IMR-90 (cell line): Measurements from ENCODE around the gene PPP1R37. TPM values are rescaled to one million over a fixed set of nuclear protein-coding genes. Genes with fewer than 3 reads are reported as not detected.

Source experiments
- ATAC-seq: fragments of 200-7000 bp; cut with Tn5 transposase; 2 replicates; pipeline ENCODE4 v1.9.1; 2020; ENCODE audit warnings: low read depth, mild to moderate bottlenecking, moderate library complexity
- BruUV-seq: library from RNA; stranded (reverse); fragments of 400-500 nt; replicated peaks from 2 replicates; lab custom pipeline; 2021; lab: Mats Ljungman, UMichigan
- CTCF ChIA-PET: fragments of 300-600 bp; formaldehyde crosslinking; extraction: SDS; loops from one replicate; lab custom pipeline; 2021; ENCODE audit warnings: antibody characterized with exemption; lab: Yijun Ruan, JAX
- POLR2A ChIA-PET: fragments of 300-600 bp; sonication (Branson Sonifier 250); formaldehyde crosslinking; loops from one replicate; lab custom pipeline; 2022; ENCODE audit warnings: antibody characterized with exemption; ENCODE audit not compliant: unreplicated experiment; lab: Charles Lee
- DNase-seq: peaks from one replicate; pipeline ENCODE4 v3.0.0; 2013
- H2AFZ ChIP-seq: replicated peaks from 2 replicates; pipeline ENCODE3; 2013; ENCODE audit warnings: low read length, mild to moderate bottlenecking; ENCODE audit not compliant: poor library complexity
- H2AK5ac ChIP-seq: 2 replicates; pipeline ENCODE4 v1.6.1; 2013; ENCODE audit warnings: low read depth, low read length, inconsistent platforms
- H2AK9ac ChIP-seq: replicated peaks from 2 replicates; pipeline ENCODE3; 2013; ENCODE audit warnings: mild to moderate bottlenecking, low read depth, low read length, moderate library complexity; ENCODE audit not compliant: poor library complexity
- H2BK120ac ChIP-seq: 2 replicates; pipeline ENCODE4 v1.6.1; 2013; ENCODE audit warnings: low read depth, low read length, inconsistent platforms
- H2BK15ac ChIP-seq: 3 replicates; pipeline ENCODE4 v1.6.1; 2013; ENCODE audit warnings: low read depth, low read length, inconsistent platforms
- H2BK20ac ChIP-seq: 2 replicates; pipeline ENCODE4 v1.6.1; 2013; ENCODE audit warnings: low read depth, mild to moderate bottlenecking, inconsistent platforms, low read length, moderate library complexity
- H2BK5ac ChIP-seq: 2 replicates; pipeline ENCODE4 v1.6.1; 2013; ENCODE audit warnings: mild to moderate bottlenecking, low read depth, low read length, inconsistent platforms; ENCODE audit not compliant: poor library complexity, severe bottlenecking
- H3K14ac ChIP-seq: replicated peaks from 2 replicates; pipeline ENCODE4 v1.6.1; 2013; ENCODE audit warnings: low read depth, low read length, inconsistent platforms
- H3K18ac ChIP-seq: 2 replicates; pipeline ENCODE4 v1.6.1; 2013; ENCODE audit warnings: low read depth, low read length, control low read depth
- H3K23ac ChIP-seq: 2 replicates; pipeline ENCODE4 v1.6.1; 2013; ENCODE audit warnings: low read depth, low read length, inconsistent platforms
- H3K27ac ChIP-seq: 2 replicates; pipeline ENCODE4 v1.5.1; 2013; ENCODE audit warnings: mild to moderate bottlenecking, control low read depth, low read length; ENCODE audit not compliant: insufficient read depth
- H3K27me3 ChIP-seq: 2 replicates; pipeline ENCODE4 v1.6.1; 2013; ENCODE audit warnings: low read length; ENCODE audit not compliant: control insufficient read depth, insufficient read depth
- H3K36me3 ChIP-seq: 2 replicates; pipeline ENCODE4 v1.6.1; 2013; ENCODE audit warnings: low read length, mixed read lengths; ENCODE audit not compliant: control insufficient read depth, insufficient read depth
- H3K4ac ChIP-seq: 2 replicates; pipeline ENCODE4 v1.6.1; 2013; ENCODE audit warnings: low read depth, low read length, inconsistent platforms
- H3K4me1 ChIP-seq: 2 replicates; pipeline ENCODE4 v1.6.1; 2013; ENCODE audit warnings: low read length, mixed read lengths; ENCODE audit not compliant: control insufficient read depth, insufficient read depth
- H3K4me2 ChIP-seq: 2 replicates; pipeline ENCODE4 v1.6.1; 2013; ENCODE audit warnings: low read depth, mild to moderate bottlenecking, control low read depth, low read length, moderate library complexity
- H3K4me3 ChIP-seq: 2 replicates; pipeline ENCODE4 v1.5.1; 2013; ENCODE audit warnings: low read depth, mild to moderate bottlenecking, control low read depth, low read length, moderate library complexity; ENCODE audit not compliant: insufficient read depth
- H3K56ac ChIP-seq: 2 replicates; pipeline ENCODE4 v1.6.1; 2013; ENCODE audit warnings: low read length, inconsistent platforms; ENCODE audit not compliant: insufficient read depth; ENCODE audit errors: extremely low read depth
- H3K79me1 ChIP-seq, 2 experiments: 2 replicates each; pipeline ENCODE4 v1.6.1; 2013; ENCODE audit warnings: low read length in 2 of 2, inconsistent platforms in 1 of 2, low read depth in 1 of 2
- H3K9ac ChIP-seq: 2 replicates; pipeline ENCODE4 v1.6.1; 2013; ENCODE audit warnings: low read depth, low read length, control low read depth
- H3K9me1 ChIP-seq: 2 replicates; pipeline ENCODE4 v1.6.1; 2013; ENCODE audit warnings: low read length, inconsistent platforms; ENCODE audit not compliant: insufficient read depth
- H3K9me3 ChIP-seq: 2 replicates; pipeline ENCODE4 v1.6.1; 2013; ENCODE audit warnings: low read length; ENCODE audit not compliant: control insufficient read depth, insufficient read depth
- H4K20me1 ChIP-seq: 2 replicates; pipeline ENCODE4 v1.6.1; 2013; ENCODE audit warnings: low read length, inconsistent platforms; ENCODE audit not compliant: insufficient read depth
- H4K5ac ChIP-seq: 2 replicates; pipeline ENCODE4 v1.6.1; 2013; ENCODE audit warnings: mild to moderate bottlenecking, low read depth, low read length, control low read depth
- H4K8ac ChIP-seq, 2 experiments: 2 replicates each; pipeline ENCODE4 v1.6.1; 2013; ENCODE audit warnings: low read depth in 2 of 2, low read length in 2 of 2, control low read depth in 1 of 2, inconsistent platforms in 1 of 2
- H4K91ac ChIP-seq: 2 replicates; pipeline ENCODE4 v1.6.1; 2013; ENCODE audit warnings: low read depth, low read length, inconsistent platforms; ENCODE audit not compliant: insufficient read depth
- BHLHE40 ChIP-seq: fragments of 150-350 bp; IDR thresholded peaks from 2 replicates; pipeline ENCODE4 v1.6.1; 2016; ENCODE audit warnings: mild to moderate bottlenecking, low read depth, low read length
- CEBPB ChIP-seq: IDR thresholded peaks from 2 replicates; pipeline ENCODE4 v1.6.1; 2012; ENCODE audit warnings: low read depth, low read length, improper control_type of control experiment
- CHD1 ChIP-seq: IDR thresholded peaks from 2 replicates; pipeline ENCODE4 v1.6.1; 2012; ENCODE audit warnings: low read depth, low read length, improper control_type of control experiment
- CTCF ChIP-seq: conservative IDR thresholded peaks from 2 replicates; pipeline ENCODE4 v1.5.1; 2012; ENCODE audit warnings: mild to moderate bottlenecking, low read depth, low read length, improper control_type of control experiment
- ELK1 ChIP-seq: fragments of 150-350 bp; IDR thresholded peaks from 2 replicates; pipeline ENCODE4 v1.6.1; 2016; ENCODE audit warnings: low read depth, mild to moderate bottlenecking, low read length, moderate library complexity, borderline replicate concordance
- FOS ChIP-seq: fragments of 150-350 bp; IDR thresholded peaks from 2 replicates; pipeline ENCODE4 v1.6.1; 2016; ENCODE audit warnings: low read depth, low read length
- MAFK ChIP-seq: IDR thresholded peaks from 2 replicates; pipeline ENCODE4 v1.6.1; 2012; ENCODE audit warnings: low read depth, low read length, improper control_type of control experiment
- MAZ ChIP-seq: IDR thresholded peaks from 2 replicates; pipeline ENCODE4 v1.6.1; 2012; ENCODE audit warnings: low read depth, mild to moderate bottlenecking, low read length, improper control_type of control experiment, moderate library complexity, borderline replicate concordance
- MXI1 ChIP-seq: IDR thresholded peaks from 2 replicates; pipeline ENCODE4 v1.6.1; 2012; ENCODE audit warnings: low read depth, mild to moderate bottlenecking, low read length, moderate library complexity, borderline replicate concordance
- NFE2L2 ChIP-seq: fragments of 150-350 bp; IDR thresholded peaks from 2 replicates; pipeline ENCODE4 v1.6.1; 2016; ENCODE audit warnings: low read depth, mild to moderate bottlenecking, low read length
- POLR2A ChIP-seq: IDR thresholded peaks from 2 replicates; pipeline ENCODE4 v1.6.1; 2012; ENCODE audit warnings: mild to moderate bottlenecking, low read depth, low read length
- RAD21 ChIP-seq: IDR thresholded peaks from 2 replicates; pipeline ENCODE4 v1.6.1; 2012; ENCODE audit warnings: low read length, improper control_type of control experiment
- RCOR1 ChIP-seq: IDR thresholded peaks from 2 replicates; pipeline ENCODE4 v1.6.1; 2012; ENCODE audit warnings: mild to moderate bottlenecking, low read length, improper control_type of control experiment; ENCODE audit not compliant: insufficient replicate concordance
- RFX5 ChIP-seq: IDR thresholded peaks from 2 replicates; pipeline ENCODE4 v1.8.0; 2012; ENCODE audit warnings: low read depth, mild to moderate bottlenecking, low read length, moderate library complexity
- SMC3 ChIP-seq: fragments of 150-350 bp; IDR thresholded peaks from 2 replicates; pipeline ENCODE4 v1.6.1; 2016; ENCODE audit warnings: low read depth, mild to moderate bottlenecking, antibody characterized with exemption, low read length, moderate library complexity
- USF2 ChIP-seq: fragments of 150-350 bp; IDR thresholded peaks from 2 replicates; pipeline ENCODE4 v1.6.1; 2017; ENCODE audit warnings: mild to moderate bottlenecking, antibody characterized with exemption, low read length, low read depth
- WGBS, 2 experiments: methylation state at CpG; one replicate each; pipeline versions ENCODE4 v1.1.5 to v1.1.7; 2013; ENCODE audit warnings: missing lambda C conversion rate in 2 of 2; ENCODE audit not compliant: insufficient read length in 1 of 2; ENCODE audit errors: extremely low coverage in 2 of 2; 5-methylcytosine and 5-hydroxymethylcytosine counted together
- dilution Hi-C: fragments of 300-500 bp; cut with HindIII; formaldehyde crosslinking; loops from one replicate; pipeline ENCODE4 v1.14.3; 2018; ENCODE audit warnings: low sequenced_read_pairs; ENCODE audit not compliant: unreplicated experiment
- in situ Hi-C: fragments of 300-500 bp; cut with MboI; formaldehyde crosslinking; loops from 3 replicates; pipeline ENCODE4 v1.14.3; 2019; ENCODE audit warnings: low sequenced_read_pairs, inconsistent platforms, mixed read lengths
- intact Hi-C: fragments of 100-400 bp; cut with micrococcal nuclease; formaldehyde crosslinking; loops from 2 replicates; pipeline ENCODE4 v1.10.0; 2022
- polyA plus RNA-seq, 3 experiments: library from polyadenylated mRNA; depleted of rRNA; stranded (reverse); fragments of >200 nt; gene quantifications; 2 replicates each; pipeline ENCODE4 v1.2.3, GENCODE V29; 2012; ENCODE audit warnings: low replicate concordance in 1 of 3
- total RNA-seq: library from RNA; depleted of rRNA; stranded (reverse); fragments of >200 nt; gene quantifications from 2 replicates; pipeline ENCODE4 v1.2.3, GENCODE V29; 2012

PPP1R37 gene
- total and polyA plus RNA-seq, 2 of the 4 experiments (the other 2 are of a cell fraction), result 13.1 to 18.5 TPM

GRCh38 chr19:45100846-45101252 lies 7.9 kb downstream of the PPP1R37 start:
- Histone ChIP-seq H4K8ac (peak overlapping the region in 1 of 2 experiments; percentile 50; a peak in 2 of 4 replicates), H2AK5ac (peak overlapping the region; percentile 91), H3K4ac (peak overlapping the region; percentile 66), H3K23ac (0 out of 2 replicates have a peak overlapping the region, but pooled peaks have one; percentile 45), H3K79me1 (peaks cover 31 to 97% of the 10 kb centered on the region in 2 experiments), H3K56ac (no peak overlapping the region), H2BK5ac (peak overlapping the region; percentile 37), H2BK120ac (peak overlapping the region; percentile 0; the same call in 1 of the 2 replicates), H4K91ac (peak overlapping the region; percentile 76), H2BK15ac (peak overlapping the region; percentile 22; the same call in 1 of the 3 replicates), H3K9ac (no peak overlapping the region), H2AFZ (no peak overlapping the region), H3K4me1 (peaks cover 39% of the 10 kb centered on the region), H3K4me2 (0 out of 2 replicates have a peak overlapping the region, but pooled peaks have one; percentile 14), H3K36me3 (0 out of 2 replicates have a peak, but pooled peaks cover 1% of the 10 kb centered on the region), H3K9me1 (peaks cover 58% of the 10 kb centered on the region), H4K5ac (no peak overlapping the region), H3K9me3 (no peaks in the 10 kb centered on the region), H2AK9ac (peak overlapping the region; percentile 85), H3K18ac (0 out of 2 replicates have a peak overlapping the region, but pooled peaks have one; percentile 7), H4K20me1 (peaks cover 95% of the 10 kb centered on the region), H3K27ac (peak overlapping the region; percentile 20), H3K14ac (peak overlapping the region; percentile 60), H3K27me3 (no peaks in the 10 kb centered on the region), H3K4me3 (no peak overlapping the region), H2BK20ac (no peak overlapping the region)
- intact Hi-C loops, result no loop called here
- no TSS peak for BruUV-seq
- ChIA-PET CTCF (no interaction called here), POLR2A (no interaction called here)
- ATAC-seq (no peak), DNase-seq (peak; percentile 69)
- TF ChIP-seq ELK1, result no peak
- no peak for TF ChIP-seq RAD21
- no peak for TF ChIP-seq RCOR1
- 0 out of 2 replicates have a peak, but pooled peaks have one; percentile 29 for TF ChIP-seq BHLHE40
- no peak for TF ChIP-seq MAFK
- no peak for TF ChIP-seq CHD1
- no peak for TF ChIP-seq CTCF
- TF ChIP-seq MXI1, result peak; percentile 88
- TF ChIP-seq FOS, result no peak
- TF ChIP-seq RFX5, result no peak
- no peak for TF ChIP-seq CEBPB
- TF ChIP-seq SMC3, result no peak
- TF ChIP-seq MAZ, result no peak
- TF ChIP-seq POLR2A, result no peak
- TF ChIP-seq USF2, result peak; percentile 34; the same call in 1 of the 2 replicates
- TF ChIP-seq NFE2L2, result no peak
- in situ Hi-C loops, result no loop called here
- dilution Hi-C loops, result no loop called here
- 65% methylated on average over 5 of the region's 8 CpGs; no CpG with 5 or more reads in 1 of the 2 experiments for WGBS, 2 experiments
